Activated T-helper 2 cell treated with anti-CD3 and anti-CD28 coated beads, Interferon-gamma antibody, Interleukin-2, Interleukin-4, amounts not matched to agents 10 μg/mL and 5 μg/mL and 100 μg/mL, durations not matched to agents 14 hours and 24 hours and 36 hours (primary cell): Measurements from ENCODE around the gene ANKRD50. TPM values are rescaled to one million over a fixed set of nuclear protein-coding genes. Genes with fewer than 3 reads are reported as not detected.

Experiments
- DNase-seq: peaks from one replicate; pipeline ENCODE4 v3.0.0; 2021; ENCODE audit warnings: low spot score
- H3K27ac Mint-ChIP-seq: one replicate; pipeline ENCODE4 v1.8.0; 2021; ENCODE audit warnings: mixed read lengths
- H3K27me3 Mint-ChIP-seq: one replicate; pipeline ENCODE4 v1.8.0; 2021; ENCODE audit warnings: low read depth, mixed read lengths
- H3K36me3 Mint-ChIP-seq: one replicate; pipeline ENCODE4 v1.8.0; 2021; ENCODE audit warnings: low read depth, mixed read lengths
- H3K4me1 Mint-ChIP-seq: one replicate; pipeline ENCODE4 v1.8.0; 2021; ENCODE audit warnings: low read depth, mixed read lengths
- H3K4me3 Mint-ChIP-seq: one replicate; pipeline ENCODE4 v1.8.0; 2021; ENCODE audit warnings: low read depth, mild to moderate bottlenecking, moderate library complexity, mixed read lengths
- H3K9me3 Mint-ChIP-seq: one replicate; pipeline ENCODE4 v1.8.0; 2021; ENCODE audit warnings: mixed read lengths
- intact Hi-C: fragments of 100-400 bp; cut with micrococcal nuclease; formaldehyde crosslinking; loops from one replicate; pipeline ENCODE4 v1.15.1; 2023
- total RNA-seq: library from RNA; stranded (reverse); gene quantifications from 2 replicates; pipeline ENCODE4 v1.2.3, GENCODE V29; 2022

ANKRD50 gene
- total RNA-seq, 1 donor from 2014 or later = 0.39 TPM

DNA sequence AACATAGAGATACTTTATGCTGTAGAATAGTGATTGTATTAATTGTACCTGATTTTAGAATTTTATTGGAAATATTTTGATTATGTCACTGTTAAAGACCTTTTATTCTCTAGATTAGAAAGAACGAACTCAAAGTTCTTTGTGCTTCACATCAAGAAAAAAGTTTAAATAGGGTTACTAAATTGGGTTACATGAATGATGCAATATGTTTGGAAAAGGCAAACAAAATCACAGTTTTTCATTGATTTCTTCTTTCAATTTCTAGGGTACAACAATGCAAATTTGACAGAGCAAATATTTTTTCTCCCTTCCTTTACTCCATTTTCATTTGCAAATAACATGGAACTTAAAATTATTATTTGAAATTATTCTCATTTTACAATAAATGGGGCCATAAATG lies 24.0 kb upstream of the ANKRD50 start:
- Mint-ChIP-seq H3K9me3 (no peaks in the 10 kb centered on the region), H3K27me3 (no peaks in the 10 kb centered on the region), H3K4me3 (no peak overlapping the region), H3K36me3 (no peaks in the 10 kb centered on the region), H3K4me1 (no peaks in the 10 kb centered on the region), H3K27ac (no peak overlapping the region)
- DNase-seq = no peak
- intact Hi-C loops = no loop called here

DNA sequence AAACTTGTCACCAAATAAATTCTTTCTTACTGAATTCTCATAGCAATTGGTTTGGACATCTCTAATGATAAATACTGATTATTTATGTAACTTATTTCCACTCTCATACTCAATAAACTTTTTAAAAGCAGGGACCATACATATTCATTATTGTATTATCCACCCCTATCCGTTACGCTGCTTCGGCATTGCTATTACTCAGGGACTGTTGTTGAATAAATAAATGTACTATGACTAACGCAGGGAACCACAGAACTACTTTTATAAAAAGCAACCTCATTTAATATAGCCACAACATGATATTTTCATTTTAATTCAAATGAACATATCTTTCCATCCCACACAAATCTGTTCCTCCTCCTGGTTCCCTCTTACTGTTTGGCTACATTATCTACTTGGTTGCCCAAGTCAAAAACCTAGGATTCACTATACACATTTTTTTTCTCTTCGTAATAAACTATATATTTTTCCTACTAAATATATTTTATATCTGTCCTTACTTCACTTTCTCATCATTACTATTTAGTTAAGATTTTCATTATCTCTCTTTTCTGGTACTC lies 14.9 kb upstream of the ANKRD50 start:
- H3K9me3 Mint-ChIP-seq = no peaks in the 10 kb centered on the region
- intact Hi-C loops = no loop called here
- no peaks in the 10 kb centered on the region for H3K27me3 Mint-ChIP-seq
- no peak overlapping the region for H3K27ac Mint-ChIP-seq
- H3K4me1 Mint-ChIP-seq = no peaks in the 10 kb centered on the region
- no peak overlapping the region for H3K4me3 Mint-ChIP-seq
- H3K36me3 Mint-ChIP-seq = no peaks in the 10 kb centered on the region
- DNase-seq = no peak

DNA sequence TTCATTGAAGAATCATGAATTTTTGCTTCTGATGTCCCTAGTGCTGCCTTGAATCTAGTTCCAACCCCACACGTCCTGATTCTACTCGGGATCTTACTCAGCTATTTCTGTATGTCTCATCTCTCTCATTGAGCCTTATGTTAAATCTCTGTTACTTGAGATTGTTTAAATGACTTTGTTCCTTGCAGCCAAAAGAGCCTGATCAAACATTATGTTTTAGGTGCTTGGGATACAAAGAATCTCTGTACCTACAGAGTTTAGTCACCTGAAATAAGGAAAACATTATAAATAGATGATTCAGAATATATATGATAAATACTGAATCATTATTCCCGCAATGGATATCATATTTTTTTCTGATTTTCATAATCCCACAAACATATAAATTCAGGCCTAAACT lies 13.7 kb upstream of the ANKRD50 start:
- intact Hi-C loops = no loop called here
- Mint-ChIP-seq H3K4me3 (no peak overlapping the region), H3K36me3 (no peaks in the 10 kb centered on the region), H3K9me3 (no peaks in the 10 kb centered on the region), H3K4me1 (no peaks in the 10 kb centered on the region), H3K27ac (no peak overlapping the region), H3K27me3 (no peaks in the 10 kb centered on the region)
- DNase-seq = no peak

DNA sequence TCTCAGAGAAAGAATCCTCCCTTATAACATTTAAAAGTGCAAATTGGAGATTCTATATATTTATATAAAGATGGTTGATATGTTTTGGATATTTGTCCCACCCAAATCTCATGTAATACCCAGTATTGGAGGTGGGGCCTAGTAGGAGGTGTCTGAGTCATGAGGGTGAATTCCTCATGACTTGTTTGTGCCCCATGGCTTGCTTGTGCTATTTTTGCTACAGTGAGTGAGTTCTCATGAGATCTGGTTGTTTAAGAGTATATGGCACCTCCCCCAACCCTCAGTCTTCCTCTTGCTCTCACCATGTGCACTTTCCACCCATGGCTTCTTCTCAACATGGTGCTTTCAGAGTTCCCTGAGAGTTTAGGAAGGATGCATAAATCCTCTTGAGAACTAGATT lies 9.5 kb upstream of the ANKRD50 start:
- Mint-ChIP-seq H3K27ac (no peak overlapping the region), H3K4me1 (no peaks in the 10 kb centered on the region), H3K36me3 (no peaks in the 10 kb centered on the region), H3K4me3 (no peak overlapping the region), H3K27me3 (no peaks in the 10 kb centered on the region), H3K9me3 (no peaks in the 10 kb centered on the region)
- DNase-seq = no peak
- intact Hi-C loops = no loop called here

DNA sequence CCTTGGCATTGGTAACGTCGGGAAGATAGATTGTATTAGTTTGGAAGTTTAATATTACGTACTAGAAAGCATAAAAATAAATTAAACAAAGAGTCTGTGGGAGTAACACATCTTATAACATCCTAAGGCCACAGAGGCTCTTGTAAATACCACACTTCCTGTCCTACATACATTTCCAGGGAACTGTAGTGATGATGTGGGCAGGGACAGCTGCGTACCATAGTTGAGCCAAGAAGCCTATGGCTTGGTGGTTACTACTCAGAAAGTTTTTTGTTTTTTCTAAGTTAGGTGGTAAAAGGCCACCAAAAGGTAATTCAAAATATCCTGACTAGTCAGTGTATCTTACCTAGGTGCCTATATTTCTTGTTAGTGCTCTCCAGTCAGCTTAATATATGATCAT lies 4.6 kb upstream of the ANKRD50 start:
- intact Hi-C loops = no loop called here
- DNase-seq = no peak
- Mint-ChIP-seq H3K4me3 (no peak overlapping the region), H3K27me3 (peaks cover 7% of the 10 kb centered on the region), H3K4me1 (peaks cover 6% of the 10 kb centered on the region), H3K27ac (no peak overlapping the region), H3K36me3 (no peaks in the 10 kb centered on the region), H3K9me3 (no peaks in the 10 kb centered on the region)

DNA sequence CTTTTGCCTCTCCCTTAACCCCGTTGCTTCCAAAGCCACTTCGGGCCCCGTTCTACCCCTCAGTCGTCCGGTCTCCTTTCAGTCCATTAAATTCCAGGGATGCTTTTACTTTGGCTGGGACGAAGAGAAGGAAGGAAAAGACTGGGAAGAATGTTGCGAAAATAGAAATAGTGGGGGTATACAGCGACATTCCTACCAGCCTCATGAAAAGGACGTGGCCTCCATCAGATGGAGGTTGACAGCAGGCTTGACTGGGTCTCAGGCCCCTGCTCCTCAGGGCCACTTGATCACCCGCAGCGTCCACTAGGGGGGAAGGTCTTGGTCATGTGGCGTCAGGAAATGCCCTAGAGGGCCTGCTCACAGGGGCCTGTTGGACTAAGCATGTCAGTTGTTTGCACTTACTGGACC lies 657 bp upstream of the ANKRD50 start:
- Mint-ChIP-seq H3K4me1 (peaks cover 7% of the 10 kb centered on the region), H3K36me3 (no peaks in the 10 kb centered on the region), H3K27ac (peak overlapping the region; percentile 60), H3K27me3 (peaks cover 11% of the 10 kb centered on the region), H3K9me3 (no peaks in the 10 kb centered on the region), H3K4me3 (peak overlapping the region; percentile 80)
- no peak for DNase-seq
- intact Hi-C loops = no loop called here

DNA sequence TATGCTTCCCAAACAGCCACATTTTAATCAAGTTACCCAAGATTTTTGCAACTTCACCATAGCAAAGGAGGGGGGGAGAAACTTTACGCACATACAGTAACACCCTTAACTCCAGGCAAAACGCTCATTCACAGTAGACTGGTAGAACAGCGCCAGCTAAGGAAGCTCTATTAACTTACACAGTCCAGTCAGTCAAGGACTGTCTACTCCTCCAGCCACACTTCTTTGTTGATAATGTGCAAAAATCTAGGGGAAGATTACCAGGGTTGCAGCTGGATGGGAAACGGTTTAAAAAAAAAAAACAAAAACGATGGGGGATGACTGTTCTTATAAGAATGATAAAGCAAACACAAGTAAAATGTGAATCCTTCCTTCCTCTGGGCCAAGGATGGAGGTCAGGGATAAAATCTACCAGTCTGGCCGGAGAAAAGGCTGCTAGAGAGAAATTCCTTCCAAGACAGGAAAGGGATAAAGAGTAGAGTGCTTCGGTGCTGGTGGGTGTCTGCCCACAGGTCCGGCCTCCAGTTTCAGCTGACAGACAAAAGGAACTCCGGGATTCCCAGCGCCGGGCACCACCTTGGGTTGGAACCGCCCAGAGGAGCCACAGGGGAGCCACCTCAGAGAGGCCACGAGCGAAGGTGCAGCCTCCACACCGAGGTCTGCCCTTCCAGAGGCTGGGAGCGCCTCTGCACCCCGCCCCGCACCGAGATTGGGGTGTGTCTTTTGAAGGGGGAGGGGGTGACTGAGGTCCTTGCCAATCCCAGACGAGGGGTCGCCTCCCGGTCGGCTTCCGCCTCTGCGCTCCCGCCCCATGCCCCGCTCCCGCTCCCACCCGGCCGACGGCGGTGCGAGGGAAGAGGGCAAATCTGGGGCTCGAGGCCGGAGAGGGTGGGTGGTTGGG lies 811 bp downstream of the ANKRD50 start:
- intact Hi-C loops = no loop called here
- Mint-ChIP-seq H3K27ac (no peak overlapping the region), H3K36me3 (no peaks in the 10 kb centered on the region), H3K9me3 (no peaks in the 10 kb centered on the region), H3K4me3 (no peak overlapping the region), H3K4me1 (peaks cover 5% of the 10 kb centered on the region), H3K27me3 (peaks cover 11% of the 10 kb centered on the region)
- peak; percentile 12 for DNase-seq

DNA sequence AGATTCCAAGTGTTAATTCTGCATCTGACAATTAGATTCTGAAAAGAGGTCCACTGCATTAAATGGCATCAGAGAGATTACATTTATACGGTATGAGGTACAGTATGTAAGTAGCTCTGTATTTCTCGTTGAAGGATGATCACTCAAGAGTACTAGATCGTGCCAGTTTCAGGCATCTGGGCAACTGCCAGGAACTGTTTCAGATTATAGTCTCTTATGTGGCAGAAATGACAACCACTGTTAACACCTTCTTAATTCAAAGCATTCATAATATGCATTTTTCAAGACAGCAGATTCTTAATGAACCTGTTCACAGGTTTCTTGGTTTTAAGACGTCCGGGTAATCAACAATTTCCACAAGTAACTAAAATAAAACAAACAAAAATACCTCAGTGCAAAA lies 1.6 kb downstream of the ANKRD50 start:
- intact Hi-C loops = no loop called here
- Mint-ChIP-seq H3K9me3 (no peaks in the 10 kb centered on the region), H3K27me3 (peaks cover 9% of the 10 kb centered on the region)

DNA sequence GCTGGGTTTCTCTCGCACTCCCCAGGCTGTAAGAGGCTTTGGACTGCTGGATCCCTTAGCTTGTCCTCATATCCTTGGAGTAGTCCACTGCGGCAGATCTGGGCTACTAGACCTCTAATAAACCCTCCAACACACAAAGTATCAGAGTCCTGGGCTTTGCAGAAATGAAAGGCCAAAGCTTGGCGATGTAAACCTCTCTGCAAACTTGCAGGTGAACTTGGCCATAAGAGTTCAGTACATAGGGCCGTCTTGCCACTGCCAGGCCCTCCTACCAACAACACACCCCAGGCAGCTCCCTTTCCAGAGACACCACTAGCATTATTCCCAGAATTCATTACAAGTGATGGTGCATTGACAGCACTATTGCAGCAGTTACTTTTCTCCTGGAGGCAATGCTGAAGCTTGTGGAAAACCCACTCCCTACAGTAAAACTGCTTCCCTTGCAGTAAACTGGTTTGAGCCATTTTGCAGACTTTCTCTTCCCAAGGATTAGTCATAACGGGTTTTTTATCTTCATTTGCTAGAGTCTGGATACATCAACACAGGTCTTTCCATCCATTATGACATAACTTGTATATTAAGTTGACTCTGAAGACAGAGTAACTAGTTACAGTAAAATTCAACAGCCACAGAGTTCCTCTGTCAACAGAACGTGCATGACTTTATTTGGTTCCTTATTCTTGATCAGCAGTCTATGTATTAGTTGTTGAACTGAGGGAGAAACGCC lies 2.4 kb downstream of the ANKRD50 start:
- DNase-seq = no peak
- no peak overlapping the region for H3K27ac Mint-ChIP-seq
- peaks cover 9% of the 10 kb centered on the region for H3K27me3 Mint-ChIP-seq
- H3K4me3 Mint-ChIP-seq = peak overlapping the region; percentile 4
- H3K9me3 Mint-ChIP-seq = no peaks in the 10 kb centered on the region
- no peaks in the 10 kb centered on the region for H3K36me3 Mint-ChIP-seq
- intact Hi-C loops = no loop called here
- H3K4me1 Mint-ChIP-seq = peaks cover 5% of the 10 kb centered on the region

More for the DNA sequence above, 1.6 kb downstream of the ANKRD50 start:
- Mint-ChIP-seq H3K27ac (no peak overlapping the region), H3K36me3 (no peaks in the 10 kb centered on the region), H3K4me3 (no peak overlapping the region), H3K4me1 (peaks cover 5% of the 10 kb centered on the region)
- no peak for DNase-seq

DNA sequence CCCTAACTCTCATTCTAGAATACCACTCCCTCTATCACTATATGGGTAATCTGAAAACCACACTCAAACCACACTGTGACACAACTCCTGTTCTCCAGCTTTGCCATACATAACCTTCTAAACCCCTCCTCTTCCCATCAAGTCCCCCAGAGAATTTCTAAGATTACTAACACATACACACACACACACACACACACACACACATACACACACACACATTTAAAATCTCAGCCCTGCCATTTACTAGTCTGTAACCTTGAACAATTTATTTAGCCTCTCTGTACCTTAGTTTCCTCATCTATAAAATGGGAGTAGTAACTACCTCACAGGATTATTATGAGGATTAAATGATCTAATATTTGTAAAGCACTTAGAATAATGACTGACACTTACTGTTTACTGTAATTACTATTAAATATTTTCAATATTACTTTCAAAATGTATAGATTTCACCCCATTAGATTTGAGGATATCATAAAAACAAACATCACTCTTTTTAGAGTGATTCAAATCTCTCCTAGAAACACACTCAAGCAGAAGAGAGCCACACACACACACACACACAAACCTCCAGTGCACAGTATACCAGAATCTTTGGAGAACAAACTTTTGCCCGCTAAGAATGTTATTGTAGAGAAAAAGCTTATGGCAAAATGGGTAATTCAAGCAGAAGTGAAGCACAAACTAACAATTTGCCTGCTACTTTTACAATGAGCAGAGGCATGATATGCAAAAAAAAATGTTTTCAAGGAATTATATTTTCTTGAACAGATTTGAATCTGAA lies 3.8 kb downstream of the ANKRD50 start:
- Mint-ChIP-seq H3K36me3 (no peaks in the 10 kb centered on the region), H3K4me1 (peaks cover 5% of the 10 kb centered on the region), H3K27ac (no peak overlapping the region)

DNA sequence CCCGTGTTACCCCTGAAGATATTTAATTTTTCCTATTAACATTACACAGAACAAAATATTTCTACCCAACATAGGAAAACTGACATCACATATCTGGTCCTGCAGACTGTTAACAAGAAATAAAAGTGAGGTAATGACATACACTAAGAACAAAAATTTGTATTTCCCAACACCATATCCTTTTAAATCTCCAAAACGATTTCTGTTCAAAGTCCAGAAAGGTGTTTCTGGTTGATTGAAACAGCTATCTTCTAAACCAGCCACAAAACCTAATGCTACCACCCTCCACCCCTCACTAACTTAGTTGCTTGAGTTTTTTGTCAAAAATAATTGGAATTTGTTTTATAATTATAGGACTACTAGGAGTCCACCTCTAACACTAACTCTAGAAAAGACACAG lies 7.1 kb downstream of the ANKRD50 start:
- intact Hi-C loops = no loop called here
- no peaks in the 10 kb centered on the region for H3K9me3 Mint-ChIP-seq
- H3K36me3 Mint-ChIP-seq = no peaks in the 10 kb centered on the region
- H3K27ac Mint-ChIP-seq = no peak overlapping the region
- H3K4me1 Mint-ChIP-seq = peaks cover under 1% of the 10 kb centered on the region
- no peak overlapping the region for H3K4me3 Mint-ChIP-seq
- DNase-seq = no peak
- peaks cover 3% of the 10 kb centered on the region for H3K27me3 Mint-ChIP-seq

More for the DNA sequence above, 3.8 kb downstream of the ANKRD50 start:
- no peaks in the 10 kb centered on the region for H3K9me3 Mint-ChIP-seq
- H3K27me3 Mint-ChIP-seq = peaks cover 9% of the 10 kb centered on the region
- H3K4me3 Mint-ChIP-seq = no peak overlapping the region
- DNase-seq = no peak
- intact Hi-C loops = no loop called here

DNA sequence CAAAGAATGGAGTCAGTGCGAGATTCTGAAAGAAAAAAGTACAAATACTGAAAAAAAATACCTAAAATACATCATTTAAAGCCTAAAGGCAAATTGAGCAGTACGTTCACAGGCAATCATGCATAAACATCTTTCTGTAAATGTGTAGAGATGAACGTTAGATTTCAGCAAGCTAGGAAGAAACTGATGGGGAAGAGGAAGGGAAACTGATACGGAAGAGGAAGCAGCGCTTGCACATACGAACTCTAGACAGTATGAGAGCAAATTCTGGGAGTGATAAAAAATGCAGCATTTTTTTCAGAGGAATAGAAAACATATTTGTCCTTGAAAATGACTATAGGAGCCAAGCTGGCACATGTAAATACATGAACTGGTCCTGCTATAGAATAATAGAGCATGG lies 9.4 kb downstream of the ANKRD50 start:
- Mint-ChIP-seq H3K9me3 (no peaks in the 10 kb centered on the region), H3K27ac (no peak overlapping the region), H3K4me3 (no peak overlapping the region), H3K4me1 (no peaks in the 10 kb centered on the region), H3K27me3 (no peaks in the 10 kb centered on the region), H3K36me3 (no peaks in the 10 kb centered on the region)
- intact Hi-C loops = no loop called here
- DNase-seq = no peak
